Spleen (tissue), 11 donors: Measurements from ENCODE around the gene IRF6. TPM values are rescaled to one million over a fixed set of nuclear protein-coding genes. Genes with fewer than 3 reads are reported as not detected.

Experiments used
- DNase-seq: peaks from one replicate; pipeline ENCODE4 v3.0.0-alpha.2; 2020
- H3K27ac ChIP-seq, 8 donors: fragments of 200-600 bp; sonication (generic) in 7 of 8; 1 replicate in 4 of 8; 2 replicates in 4 of 8; pipeline versions ENCODE4 v1.5.0 to v1.8.0; 2016 to 2021; ENCODE audit warnings: inconsistent platforms in 4 of 8, mild to moderate bottlenecking in 4 of 8, moderate library complexity in 1 of 8
- H3K27me3 ChIP-seq, 7 donors: fragments of 200-600 bp; sonication (generic) in 6 of 7; replicated peaks in 1 of 7; 1 replicate in 4 of 7; 2 replicates in 3 of 7; pipeline versions ENCODE4 v1.5.0 to v1.8.0; 2016 to 2021; ENCODE audit warnings: inconsistent platforms in 3 of 7, mild to moderate bottlenecking in 1 of 7
- H3K36me3 ChIP-seq, 6 donors: fragments of 200-600 bp; sonication (generic) in 5 of 6; 1 replicate in 4 of 6; 2 replicates in 2 of 6; pipeline versions ENCODE4 v1.5.0 to v1.8.0; 2016 to 2021; ENCODE audit warnings: inconsistent platforms in 2 of 6
- H3K4me1 ChIP-seq, 6 donors: fragments of 200-600 bp; sonication (generic) in 5 of 6; 1 replicate in 3 of 6; 2 replicates in 3 of 6; pipeline versions ENCODE4 v1.5.0 to v1.8.0; 2016 to 2021; ENCODE audit warnings: inconsistent platforms in 3 of 6
- H3K4me3 ChIP-seq, 8 donors: fragments of 200-600 bp; sonication (generic) in 7 of 8; 1 replicate in 4 of 8; 2 replicates in 4 of 8; pipeline versions ENCODE4 v1.5.0 to v1.8.0; 2016 to 2021; ENCODE audit warnings: inconsistent platforms in 4 of 8, mild to moderate bottlenecking in 4 of 8, moderate library complexity in 2 of 8
- H3K9me3 ChIP-seq, 8 donors: fragments of 200-600 bp; sonication (generic) in 7 of 8; 1 replicate in 4 of 8; 2 replicates in 4 of 8; pipeline versions ENCODE4 v1.5.0 to v1.8.0; 2016 to 2021; ENCODE audit warnings: inconsistent platforms in 4 of 8
- POLR2A ChIP-seq, 3 donors: fragments of 450-650 bp; IDR thresholded peaks; one replicate each; pipeline ENCODE4 v1.5.1; 2017; ENCODE audit warnings: antibody characterized with exemption in 3 of 3, mild to moderate bottlenecking in 1 of 3
- POLR2AphosphoS5 ChIP-seq, 3 donors: sonication (generic); formaldehyde crosslinking; IDR thresholded peaks; one replicate each; pipeline ENCODE4 v1.5.1; 2017; ENCODE audit warnings: antibody characterized with exemption in 3 of 3
- WGBS, 5 donors: extraction: QIAGEN DNeasy Blood & Tissue Kit in 3 of 5; methylation state at CpG; one replicate each; pipeline versions ENCODE4 v1.1.5 to v1.1.7; 2013 to 2018; 5-methylcytosine and 5-hydroxymethylcytosine counted together
- intact Hi-C: fragments of 100-400 bp; cut with DNase I; formaldehyde crosslinking; loops from one replicate; pipeline ENCODE4 v1.15.0; 2023; ENCODE audit warnings: low total_unique reads
- polyA plus RNA-seq, 3 donors: library from polyadenylated mRNA; stranded (reverse); fragments of 200-250 nt; gene quantifications; one replicate each; pipeline ENCODE4 v1.2.1, GENCODE V29; 2013
- total RNA-seq, 7 donors: library from RNA; depleted of rRNA in 3 of 7; stranded (reverse); fragments of >200 nt in 3 of 7; fragmentation: NEBNext Ultra II Directional in 4 of 7; extraction: Animal tissue kit (Norgen Biotek cat#: 25700) in 4 of 7; gene quantifications; one replicate each; pipeline versions ENCODE4 v1.1.0 to v1.2.1, GENCODE V29; 2016 to 2021
- TF ChIP-seq, protein P1 (sequence below), 11 experiments: fragments of 200-600 bp in 7 of 11; fragments of 450-650 bp in 4 of 11; sonication (generic) in 4 of 11; IDR thresholded peaks in 8 of 11; conservative IDR thresholded peaks in 3 of 11; 1 replicate in 7 of 11; 2 replicates in 4 of 11; pipeline versions ENCODE4 v1.4.0 to v1.8.0; 2016 to 2021; ENCODE audit warnings: antibody characterized with exemption in 11 of 11, inconsistent platforms in 4 of 11, mild to moderate bottlenecking in 1 of 11
- donor health status: healthy with polysubstance abuse.
- donor health status: DM: no; HTN: no; CAD: no; lungs with moderate emphysema.
- donor health status: DM: no; HTN: no; CAD: no.
- donor health status: Bipolar disorder and iron deficiency.
- donor health status: healthy.
- donor health status: DM: no; HTN: no; CAD: no.
- donor health status: DM: yes; HTN: yes; CAD: no.

Gene IRF6
- total and polyA plus RNA-seq, 10 donors = 0.59 to 5.6 (median 3.4) TPM

- Histone ChIP-seq H3K27me3 (no peaks in the 10 kb centered on the region), H3K4me3 (no peak overlapping the region), H3K27ac (no peak overlapping the region), H3K4me1 (peaks cover 0 to 4% (median 0%) of the 10 kb centered on the region in 6 donors), H3K9me3 (no peaks in the 10 kb centered on the region), H3K36me3 (peaks cover 6 to 100% (median 95%) of the 10 kb centered on the region in 6 donors)
- intact Hi-C loops = no loop called here
- TF ChIP-seq POLR2AphosphoS5 (IDR thresholded peaks at IDR 0.05) (no peak), POLR2A (IDR thresholded peaks at IDR 0.05) (no peak)
- TF ChIP-seq, protein P1, sequence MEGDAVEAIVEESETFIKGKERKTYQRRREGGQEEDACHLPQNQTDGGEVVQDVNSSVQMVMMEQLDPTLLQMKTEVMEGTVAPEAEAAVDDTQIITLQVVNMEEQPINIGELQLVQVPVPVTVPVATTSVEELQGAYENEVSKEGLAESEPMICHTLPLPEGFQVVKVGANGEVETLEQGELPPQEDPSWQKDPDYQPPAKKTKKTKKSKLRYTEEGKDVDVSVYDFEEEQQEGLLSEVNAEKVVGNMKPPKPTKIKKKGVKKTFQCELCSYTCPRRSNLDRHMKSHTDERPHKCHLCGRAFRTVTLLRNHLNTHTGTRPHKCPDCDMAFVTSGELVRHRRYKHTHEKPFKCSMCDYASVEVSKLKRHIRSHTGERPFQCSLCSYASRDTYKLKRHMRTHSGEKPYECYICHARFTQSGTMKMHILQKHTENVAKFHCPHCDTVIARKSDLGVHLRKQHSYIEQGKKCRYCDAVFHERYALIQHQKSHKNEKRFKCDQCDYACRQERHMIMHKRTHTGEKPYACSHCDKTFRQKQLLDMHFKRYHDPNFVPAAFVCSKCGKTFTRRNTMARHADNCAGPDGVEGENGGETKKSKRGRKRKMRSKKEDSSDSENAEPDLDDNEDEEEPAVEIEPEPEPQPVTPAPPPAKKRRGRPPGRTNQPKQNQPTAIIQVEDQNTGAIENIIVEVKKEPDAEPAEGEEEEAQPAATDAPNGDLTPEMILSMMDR (IDR thresholded peaks at IDR 0.05 in 8 of 11, conservative IDR thresholded peaks at IDR 0.05 in 3 of 11) = no peak
- no peak for DNase-seq
- 93 to 97% (median 95%) methylated on average over 7 of the region's 7 CpGs for WGBS, 5 donors
These were observed 31.7 kb upstream of the IRF6 start for GRCh38 chr1:209837671-209838070.

GRCh38 chr1:209835782-209836298, 29.9 kb upstream of the IRF6 start:
- Histone ChIP-seq H3K27ac (no peak overlapping the region), H3K4me1 (peaks cover 0 to 11% (median 0%) of the 10 kb centered on the region in 6 donors), H3K9me3 (no peaks in the 10 kb centered on the region), H3K36me3 (peaks cover 10 to 100% (median 92%) of the 10 kb centered on the region in 6 donors), H3K27me3 (no peaks in the 10 kb centered on the region), H3K4me3 (no peak overlapping the region)
- intact Hi-C loops = no loop called here
- DNase-seq = no peak
- TF ChIP-seq POLR2A (IDR thresholded peaks at IDR 0.05) = no peak
- TF ChIP-seq, protein P1 (IDR thresholded peaks at IDR 0.05 in 8 of 11, conservative IDR thresholded peaks at IDR 0.05 in 3 of 11) = no peak
- no peak for TF ChIP-seq POLR2AphosphoS5 (IDR thresholded peaks at IDR 0.05)

DNA sequence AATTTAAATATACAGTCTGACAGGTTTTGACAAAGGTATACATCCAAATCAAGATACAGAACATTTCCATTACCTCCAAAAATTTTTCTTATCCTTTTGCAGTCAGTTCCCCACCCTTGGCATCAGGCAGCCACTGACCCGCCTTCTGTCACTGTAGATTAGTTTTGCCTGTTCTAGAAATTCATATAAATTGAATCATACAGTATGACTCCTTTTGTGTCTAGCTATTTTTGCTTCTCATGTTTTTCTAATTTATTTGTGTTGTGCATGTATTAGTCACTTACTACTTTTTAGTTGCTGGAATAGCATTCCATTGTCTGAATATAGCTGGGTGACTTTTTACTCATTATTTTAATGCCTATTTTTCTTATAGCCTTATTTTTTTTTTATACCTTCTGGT, 25.7 kb upstream of the IRF6 start:
- Histone ChIP-seq H3K4me1 (peaks cover 11 to 42% (median 17%) of the 10 kb centered on the region in 6 donors), H3K9me3 (no peaks in the 10 kb centered on the region), H3K36me3 (peaks cover 10 to 69% (median 52%) of the 10 kb centered on the region in 6 donors), H3K4me3 (no peak overlapping the region), H3K27me3 (no peaks in the 10 kb centered on the region), H3K27ac (no peak overlapping the region)
- TF ChIP-seq POLR2A (IDR thresholded peaks at IDR 0.05) (no peak), POLR2AphosphoS5 (IDR thresholded peaks at IDR 0.05) (no peak)
- TF ChIP-seq, protein P1 (IDR thresholded peaks at IDR 0.05 in 8 of 11, conservative IDR thresholded peaks at IDR 0.05 in 3 of 11) = no peak
- WGBS, 5 donors = 94 to 100% (median 100%) methylated on average over 1 of the region's 1 CpG
- DNase-seq = no peak
- intact Hi-C loops = no loop called here

DNA sequence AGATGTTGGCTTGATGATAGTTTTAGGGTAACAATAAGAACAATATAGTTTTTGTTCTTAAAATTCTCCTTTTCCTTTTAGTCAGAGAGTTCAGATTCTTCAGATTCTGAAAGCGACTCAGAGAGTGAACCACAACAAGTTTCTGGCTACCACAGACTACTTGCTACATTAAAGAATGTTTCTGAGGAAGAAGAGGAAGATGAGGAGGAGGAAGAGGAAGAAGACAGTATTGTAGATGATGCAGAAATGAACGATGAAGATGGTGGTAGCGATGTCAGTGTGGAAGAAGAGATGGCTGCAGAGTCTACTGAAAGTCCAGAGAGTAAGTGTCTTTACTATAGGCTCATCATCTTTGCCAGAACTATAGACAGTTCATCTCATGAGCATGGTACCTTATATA, 24.8 kb upstream of the IRF6 start:
- DNase-seq = no peak
- WGBS, 5 donors = 80 to 90% (median 86%) methylated on average over 3 of the region's 3 CpGs
- intact Hi-C loops = no loop called here
- H3K27me3 ChIP-seq = no peaks in the 10 kb centered on the region
- TF ChIP-seq POLR2A (IDR thresholded peaks at IDR 0.05) (no peak), POLR2AphosphoS5 (IDR thresholded peaks at IDR 0.05) (no peak)
- peaks cover 10 to 60% (median 46%) of the 10 kb centered on the region in 6 donors for H3K36me3 ChIP-seq
- no peak overlapping the region for H3K4me3 ChIP-seq
- no peaks in the 10 kb centered on the region for H3K9me3 ChIP-seq
- H3K4me1 ChIP-seq = peaks cover 11 to 42% (median 17%) of the 10 kb centered on the region in 6 donors
- H3K27ac ChIP-seq = no peak overlapping the region
